Fibroblast of lung (primary cell): ENCODE measurements around the gene B3GNT8. TPM values are rescaled to one million over a fixed set of nuclear protein-coding genes. Genes with fewer than 3 reads are reported as not detected.

Experiments
- DNase-seq, 2 donors: peaks; one replicate each; pipeline versions ENCODE4 v3.0.0 to v3.0.0-alpha.2; 2010; ENCODE audit warnings: low read depth in 2 of 2
- H2AFZ ChIP-seq: 2 replicates; pipeline ENCODE4 v1.5.1; 2012; ENCODE audit warnings: low read length, control low read depth, inconsistent platforms
- H3K27ac ChIP-seq: 2 replicates; pipeline ENCODE4 v1.5.1; 2011; ENCODE audit warnings: low read length, control low read depth; ENCODE audit not compliant: insufficient read depth
- H3K27me3 ChIP-seq: 2 replicates; pipeline ENCODE4 v1.5.1; 2011; ENCODE audit warnings: mild to moderate bottlenecking, low read length; ENCODE audit not compliant: control insufficient read depth, insufficient read depth
- H3K36me3 ChIP-seq: 2 replicates; pipeline ENCODE4 v1.5.1; 2011; ENCODE audit warnings: low read length; ENCODE audit not compliant: control insufficient read depth, insufficient read depth
- H3K4me1 ChIP-seq: 2 replicates; pipeline ENCODE4 v1.5.1; 2011; ENCODE audit warnings: low read length; ENCODE audit not compliant: control insufficient read depth, insufficient read depth; ENCODE audit errors: extremely low read depth
- H3K4me2 ChIP-seq: 2 replicates; pipeline ENCODE4 v1.5.1; 2011; ENCODE audit warnings: low read length, control low read depth; ENCODE audit not compliant: insufficient read depth; ENCODE audit errors: extremely low read depth
- H3K4me3 ChIP-seq, 4 experiments: fragments of 200-600 bp in 1 of 4; sonication (generic) in 1 of 4; replicated peaks in 1 of 4; 2 replicates each; pipeline ENCODE4 v1.5.1; 2011 to 2016; ENCODE audit warnings: low read length in 4 of 4, low read depth in 3 of 4, mild to moderate bottlenecking in 3 of 4, control low read depth in 2 of 4, inconsistent platforms in 1 of 4, mixed read lengths in 1 of 4; ENCODE audit not compliant: insufficient read depth in 1 of 4; ENCODE audit errors: control extremely low read depth in 1 of 4
- H3K79me2 ChIP-seq: 2 replicates; pipeline ENCODE4 v1.5.1; 2012; ENCODE audit warnings: mild to moderate bottlenecking, low read length, inconsistent platforms; ENCODE audit not compliant: control insufficient read depth, insufficient read depth
- H3K9ac ChIP-seq: 2 replicates; pipeline ENCODE4 v1.5.1; 2011; ENCODE audit warnings: mild to moderate bottlenecking, low read length, control low read depth; ENCODE audit not compliant: insufficient read depth
- H3K9me3 ChIP-seq: 2 replicates; pipeline ENCODE4 v1.5.1; 2012; ENCODE audit warnings: low read depth, low read length; ENCODE audit not compliant: control insufficient read depth, insufficient read depth
- H4K20me1 ChIP-seq: 2 replicates; pipeline ENCODE4 v1.5.1; 2011; ENCODE audit warnings: low read length; ENCODE audit not compliant: control insufficient read depth, insufficient read depth; ENCODE audit errors: extremely low read depth
- EZH2 ChIP-seq: IDR thresholded peaks from 2 replicates; pipeline ENCODE4 v1.5.1; 2012; ENCODE audit warnings: low read length, control low read depth, mild to moderate bottlenecking; ENCODE audit errors: missing control alignments
- polyA plus RNA-seq, 2 donors: library from polyadenylated mRNA; depleted of rRNA in 1 of 2; stranded (reverse) in 1 of 2; unstranded in 1 of 2; fragments of >200 nt; gene quantifications; 2 replicates each; pipeline ENCODE4 v1.2.1, GENCODE V29; 2011 to 2012; ENCODE audit warnings: missing spikeins in 1 of 2
- total RNA-seq: library from RNA; depleted of rRNA; stranded (reverse); fragments of >200 nt; gene quantifications from 2 replicates; pipeline ENCODE4 v1.2.1, GENCODE V29; 2014
- TF ChIP-seq, protein P1 (sequence below), 2 donors: IDR thresholded peaks in 1 of 2; conservative IDR thresholded peaks in 1 of 2; 1 replicate in 1 of 2; 2 replicates in 1 of 2; pipeline ENCODE4 v1.5.1; 2011 to 2012; ENCODE audit warnings: low read length in 2 of 2, control low read depth in 1 of 2, inconsistent platforms in 1 of 2, low read depth in 1 of 2, mild to moderate bottlenecking in 1 of 2

Gene B3GNT8
- total and polyA plus RNA-seq, 2 donors (not counting 1 experiment from before 2014, with no cell fraction given) = 0.54 to 3.5 TPM

DNA sequence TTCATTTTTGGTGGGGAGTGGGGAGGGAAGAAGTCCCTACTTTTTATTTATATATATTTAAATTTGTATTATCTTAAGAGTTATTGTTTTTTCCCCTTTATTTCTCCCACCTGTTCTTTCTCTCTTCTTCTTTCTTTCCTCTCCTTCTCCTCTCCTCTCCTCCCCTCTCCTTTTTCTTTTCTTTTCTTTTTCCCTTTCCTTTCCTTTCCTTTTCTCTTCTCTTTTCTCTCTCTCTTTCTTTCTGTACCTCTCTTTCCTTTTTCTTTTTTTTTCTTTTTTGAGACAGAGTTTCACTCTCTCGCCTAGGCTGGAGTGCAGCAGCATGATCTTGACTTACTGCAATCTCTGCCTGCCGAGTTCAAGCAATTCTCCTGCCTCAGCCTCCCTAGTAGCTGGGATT, 27.6 kb downstream of the B3GNT8 start:
- H2AFZ ChIP-seq = no peak overlapping the region
- no peak overlapping the region for H3K9ac ChIP-seq
- no peaks in the 10 kb centered on the region for H3K27me3 ChIP-seq
- H3K4me2 ChIP-seq = no peak overlapping the region
- peaks cover 7% of the 10 kb centered on the region for H3K79me2 ChIP-seq
- H4K20me1 ChIP-seq = no peaks in the 10 kb centered on the region
- DNase-seq = no peak
- H3K9me3 ChIP-seq = no peaks in the 10 kb centered on the region
- H3K36me3 ChIP-seq = no peaks in the 10 kb centered on the region
- H3K27ac ChIP-seq = no peak overlapping the region
- H3K4me3 ChIP-seq = no peak overlapping the region
- TF ChIP-seq, protein P1, sequence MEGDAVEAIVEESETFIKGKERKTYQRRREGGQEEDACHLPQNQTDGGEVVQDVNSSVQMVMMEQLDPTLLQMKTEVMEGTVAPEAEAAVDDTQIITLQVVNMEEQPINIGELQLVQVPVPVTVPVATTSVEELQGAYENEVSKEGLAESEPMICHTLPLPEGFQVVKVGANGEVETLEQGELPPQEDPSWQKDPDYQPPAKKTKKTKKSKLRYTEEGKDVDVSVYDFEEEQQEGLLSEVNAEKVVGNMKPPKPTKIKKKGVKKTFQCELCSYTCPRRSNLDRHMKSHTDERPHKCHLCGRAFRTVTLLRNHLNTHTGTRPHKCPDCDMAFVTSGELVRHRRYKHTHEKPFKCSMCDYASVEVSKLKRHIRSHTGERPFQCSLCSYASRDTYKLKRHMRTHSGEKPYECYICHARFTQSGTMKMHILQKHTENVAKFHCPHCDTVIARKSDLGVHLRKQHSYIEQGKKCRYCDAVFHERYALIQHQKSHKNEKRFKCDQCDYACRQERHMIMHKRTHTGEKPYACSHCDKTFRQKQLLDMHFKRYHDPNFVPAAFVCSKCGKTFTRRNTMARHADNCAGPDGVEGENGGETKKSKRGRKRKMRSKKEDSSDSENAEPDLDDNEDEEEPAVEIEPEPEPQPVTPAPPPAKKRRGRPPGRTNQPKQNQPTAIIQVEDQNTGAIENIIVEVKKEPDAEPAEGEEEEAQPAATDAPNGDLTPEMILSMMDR (conservative IDR thresholded peaks at IDR 0.05 in 1 of 2, IDR thresholded peaks at IDR 0.05 in 1 of 2; ENCODE audit: low read depth in 1 of 2, low read length in 2 of 2) = no peak
- no peak for TF ChIP-seq EZH2
- H3K4me1 ChIP-seq = peaks cover 4% of the 10 kb centered on the region

DNA sequence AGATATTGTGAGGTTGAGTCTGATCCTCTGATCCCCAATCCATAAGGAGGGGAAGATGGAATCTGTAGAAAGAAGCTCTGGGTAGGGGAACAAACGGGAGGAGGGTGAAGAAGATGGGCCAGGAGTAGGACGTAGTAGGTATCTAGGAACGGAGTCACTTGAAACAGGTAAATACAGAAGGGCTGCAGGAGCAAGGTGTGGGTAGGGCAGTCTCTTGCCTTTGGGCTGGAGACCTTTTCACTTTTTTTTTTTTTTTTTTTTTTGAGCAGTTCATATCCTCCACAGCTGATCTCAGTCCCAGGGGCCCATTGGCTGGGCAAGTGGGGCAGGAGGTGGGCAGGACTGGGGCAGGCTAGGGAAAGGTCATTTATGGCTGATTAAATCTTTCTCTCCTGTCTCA, 28.1 kb downstream of the B3GNT8 start:
- no peak for DNase-seq
- no peaks in the 10 kb centered on the region for H3K9me3 ChIP-seq
- H3K4me2 ChIP-seq = no peak overlapping the region
- no peak overlapping the region for H2AFZ ChIP-seq
- H3K27ac ChIP-seq = no peak overlapping the region
- H4K20me1 ChIP-seq = no peaks in the 10 kb centered on the region
- TF ChIP-seq, protein P1 (conservative IDR thresholded peaks at IDR 0.05 in 1 of 2, IDR thresholded peaks at IDR 0.05 in 1 of 2; ENCODE audit: low read depth in 1 of 2, low read length in 2 of 2) = no peak
- no peak for TF ChIP-seq EZH2
- no peak overlapping the region for H3K9ac ChIP-seq
- H3K27me3 ChIP-seq = no peaks in the 10 kb centered on the region
- peak overlapping the region in 2 of 4 experiments; percentile 74 to 100 for H3K4me3 ChIP-seq
- H3K79me2 ChIP-seq = peaks cover 7% of the 10 kb centered on the region
- peaks cover 4% of the 10 kb centered on the region for H3K4me1 ChIP-seq
- H3K36me3 ChIP-seq = no peaks in the 10 kb centered on the region

DNA sequence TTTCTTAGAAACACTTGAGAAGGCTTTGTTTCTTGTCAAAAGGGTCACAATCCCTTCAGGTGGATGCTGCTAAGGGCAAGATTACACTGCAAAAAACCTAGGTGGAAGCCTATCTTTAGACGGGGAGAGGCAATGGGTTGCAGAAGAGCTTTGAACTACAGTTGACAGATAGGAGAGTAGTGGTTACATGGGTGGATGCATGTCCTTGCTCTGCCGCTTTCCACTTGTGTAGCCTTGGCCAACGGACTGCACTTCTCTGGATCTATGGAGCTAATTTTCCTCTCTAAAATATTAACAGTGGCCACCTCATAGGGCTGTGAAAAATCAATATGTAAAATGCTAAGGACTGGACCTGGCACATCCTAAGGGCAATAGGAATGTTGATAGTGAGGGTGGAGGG, 28.6 kb downstream of the B3GNT8 start:
- DNase-seq = no peak
- H3K9me3 ChIP-seq = no peaks in the 10 kb centered on the region
- H3K36me3 ChIP-seq = no peaks in the 10 kb centered on the region
- H4K20me1 ChIP-seq = no peaks in the 10 kb centered on the region
- H3K27me3 ChIP-seq = no peaks in the 10 kb centered on the region
- TF ChIP-seq EZH2 = no peak
- TF ChIP-seq, protein P1 (conservative IDR thresholded peaks at IDR 0.05 in 1 of 2, IDR thresholded peaks at IDR 0.05 in 1 of 2; ENCODE audit: low read depth in 1 of 2, low read length in 2 of 2) = no peak
- peak overlapping the region; percentile 96 for H3K27ac ChIP-seq
- H3K4me2 ChIP-seq = peak overlapping the region; percentile 86
- no peak overlapping the region for H2AFZ ChIP-seq
- peak overlapping the region; percentile 93 for H3K9ac ChIP-seq
- peaks cover 4% of the 10 kb centered on the region for H3K4me1 ChIP-seq
- peak overlapping the region; percentile 74 to 100 (median 84) for H3K4me3 ChIP-seq
- peaks cover 7% of the 10 kb centered on the region for H3K79me2 ChIP-seq
